Kidney (tissue), 14 donors: Measurements from ENCODE around the gene MED26. TPM values are rescaled to one million over a fixed set of nuclear protein-coding genes. Genes with fewer than 3 reads are reported as not detected.

ENCODE experiments used
- DNase-seq, 5 donors: peaks; one replicate each; pipeline ENCODE4 v3.0.0-alpha.2; 2013 to 2020
- FAIRE-seq: peaks from 2 replicates; lab custom pipeline; 2012; peaks lifted over from hg19 to GRCh38; lab: Jason Lieb, UNC
- H3K27ac ChIP-seq, 2 donors: one replicate each; pipeline ENCODE4 v1.7.0; 2013; ENCODE audit warnings: low read depth in 2 of 2, low read length in 2 of 2, inconsistent platforms in 1 of 2
- H3K27me3 ChIP-seq: one replicate; pipeline ENCODE4 v1.7.1; 2013; ENCODE audit warnings: low read length, inconsistent platforms; ENCODE audit not compliant: control insufficient read depth, insufficient read depth
- H3K36me3 ChIP-seq, 3 donors: one replicate each; pipeline versions ENCODE4 v1.7.0 to v1.7.1; 2013; ENCODE audit warnings: low read length in 3 of 3, control low read depth in 1 of 3, inconsistent platforms in 1 of 3; ENCODE audit not compliant: insufficient read depth in 3 of 3, control insufficient read depth in 2 of 3
- H3K4me1 ChIP-seq, 3 donors: one replicate each; pipeline versions ENCODE4 v1.7.0 to v1.7.1; 2013; ENCODE audit warnings: low read length in 3 of 3, inconsistent platforms in 1 of 3, low read depth in 1 of 3; ENCODE audit not compliant: control insufficient read depth in 2 of 3, insufficient read depth in 2 of 3
- H3K4me3 ChIP-seq, 3 donors: one replicate each; pipeline versions ENCODE4 v1.7.0 to v1.8.1; 2013; ENCODE audit warnings: low read length in 3 of 3, control low read depth in 1 of 3, inconsistent platforms in 1 of 3
- H3K9ac ChIP-seq, 3 donors: one replicate each; pipeline versions ENCODE4 v1.7.0 to v1.7.1; 2013; ENCODE audit warnings: low read length in 3 of 3, control low read depth in 1 of 3, inconsistent platforms in 1 of 3
- H3K9me3 ChIP-seq, 3 donors: one replicate each; pipeline versions ENCODE4 v1.7.0 to v1.7.1; 2013; ENCODE audit warnings: low read length in 3 of 3, control low read depth in 1 of 3, inconsistent platforms in 1 of 3; ENCODE audit not compliant: control insufficient read depth in 2 of 3, insufficient read depth in 1 of 3
- intact Hi-C: fragments of 100-400 bp; cut with DNase I; formaldehyde crosslinking; loops from one replicate; pipeline ENCODE4 v1.11.1; 2022
- polyA plus RNA-seq: library from polyadenylated mRNA; stranded (reverse); fragments of 350-450 nt; fragmentation: Illumina TruSeq; extraction: RNeasy Lipid Tissue Mini Kit (QIAGEN cat#74804); gene quantifications from one replicate; pipeline ENCODE4 v1.2.3, GENCODE V29; 2014; ENCODE audit warnings: low read depth, low replicate concordance; ENCODE audit not compliant: insufficient read depth
- total RNA-seq: library from RNA; stranded (reverse); fragmentation: NEBNext Ultra II Directional; extraction: Animal tissue kit (Norgen Biotek cat#: 25700); gene quantifications from one replicate; pipeline ENCODE4 v1.2.1, GENCODE V29; 2021
- TF ChIP-seq, protein P1 (sequence below): IDR thresholded peaks from 3 replicates; pipeline ENCODE4 v1.5.1; 2012; ENCODE audit warnings: mild to moderate bottlenecking, moderate library complexity, borderline replicate concordance; ENCODE audit not compliant: insufficient read depth; ENCODE audit errors: extremely low read depth
- donor health status: control.
- donor health status: control.
- donor health status: control.
- donor health status: control.
- donor health status: control.
- donor health status: DM: yes; HTN: yes; CAD: no.
- donor health status: Normal renal cell carcinoma (clear cell type).

MED26 gene
- total and polyA plus RNA-seq, 2 donors from 2014 or later, result 3.6 to 11.8 TPM

DNA sequence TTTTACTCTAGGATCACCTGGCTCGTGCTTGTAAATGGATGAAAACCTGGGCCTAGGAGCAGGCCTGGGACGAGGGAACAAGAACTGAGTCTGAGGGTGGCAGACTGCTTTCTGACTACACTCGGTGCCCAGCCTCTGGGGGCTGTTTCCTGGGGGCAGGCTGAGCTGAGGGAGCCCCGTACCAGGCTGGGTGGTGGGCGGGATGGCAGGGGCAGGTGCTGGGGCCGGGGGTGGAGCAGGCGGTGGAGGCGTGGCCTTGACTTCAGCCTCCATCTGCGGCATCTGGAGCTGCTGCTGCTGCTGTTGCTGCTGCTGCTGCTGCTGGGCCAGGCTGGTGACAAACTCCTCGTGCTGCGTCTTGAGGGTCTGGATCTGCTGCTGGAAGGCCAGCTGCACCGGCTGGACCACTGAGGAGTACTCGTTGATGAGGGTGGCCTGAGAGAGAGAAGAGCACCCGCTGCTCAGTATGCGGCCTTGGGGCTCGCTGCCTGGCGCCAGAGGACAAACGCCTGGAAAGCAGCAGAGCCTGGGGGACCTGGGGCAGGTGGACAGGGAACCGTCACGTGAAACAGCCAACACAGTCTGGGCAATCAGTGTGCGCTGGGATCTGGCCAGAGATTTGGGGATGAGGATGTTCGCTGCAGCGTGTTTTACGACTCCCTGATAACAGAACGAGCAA is 98.4 kb downstream of the MED26 start:
- H3K27ac ChIP-seq, result no peak overlapping the region
- TF ChIP-seq, protein P1, sequence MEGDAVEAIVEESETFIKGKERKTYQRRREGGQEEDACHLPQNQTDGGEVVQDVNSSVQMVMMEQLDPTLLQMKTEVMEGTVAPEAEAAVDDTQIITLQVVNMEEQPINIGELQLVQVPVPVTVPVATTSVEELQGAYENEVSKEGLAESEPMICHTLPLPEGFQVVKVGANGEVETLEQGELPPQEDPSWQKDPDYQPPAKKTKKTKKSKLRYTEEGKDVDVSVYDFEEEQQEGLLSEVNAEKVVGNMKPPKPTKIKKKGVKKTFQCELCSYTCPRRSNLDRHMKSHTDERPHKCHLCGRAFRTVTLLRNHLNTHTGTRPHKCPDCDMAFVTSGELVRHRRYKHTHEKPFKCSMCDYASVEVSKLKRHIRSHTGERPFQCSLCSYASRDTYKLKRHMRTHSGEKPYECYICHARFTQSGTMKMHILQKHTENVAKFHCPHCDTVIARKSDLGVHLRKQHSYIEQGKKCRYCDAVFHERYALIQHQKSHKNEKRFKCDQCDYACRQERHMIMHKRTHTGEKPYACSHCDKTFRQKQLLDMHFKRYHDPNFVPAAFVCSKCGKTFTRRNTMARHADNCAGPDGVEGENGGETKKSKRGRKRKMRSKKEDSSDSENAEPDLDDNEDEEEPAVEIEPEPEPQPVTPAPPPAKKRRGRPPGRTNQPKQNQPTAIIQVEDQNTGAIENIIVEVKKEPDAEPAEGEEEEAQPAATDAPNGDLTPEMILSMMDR, result no peak
- no peak overlapping the region for H3K9ac ChIP-seq
- H3K27me3 ChIP-seq, result no peaks in the 10 kb centered on the region
- no peaks in the 10 kb centered on the region for H3K9me3 ChIP-seq
- intact Hi-C loops, result no loop called here
- no peak for FAIRE-seq
- no peak for DNase-seq
- H3K4me3 ChIP-seq, result no peak overlapping the region
- peaks cover 0 to 14% (median 10%) of the 10 kb centered on the region in 3 donors for H3K4me1 ChIP-seq
- peaks cover 0 to 71% (median 27%) of the 10 kb centered on the region in 3 donors for H3K36me3 ChIP-seq

DNA sequence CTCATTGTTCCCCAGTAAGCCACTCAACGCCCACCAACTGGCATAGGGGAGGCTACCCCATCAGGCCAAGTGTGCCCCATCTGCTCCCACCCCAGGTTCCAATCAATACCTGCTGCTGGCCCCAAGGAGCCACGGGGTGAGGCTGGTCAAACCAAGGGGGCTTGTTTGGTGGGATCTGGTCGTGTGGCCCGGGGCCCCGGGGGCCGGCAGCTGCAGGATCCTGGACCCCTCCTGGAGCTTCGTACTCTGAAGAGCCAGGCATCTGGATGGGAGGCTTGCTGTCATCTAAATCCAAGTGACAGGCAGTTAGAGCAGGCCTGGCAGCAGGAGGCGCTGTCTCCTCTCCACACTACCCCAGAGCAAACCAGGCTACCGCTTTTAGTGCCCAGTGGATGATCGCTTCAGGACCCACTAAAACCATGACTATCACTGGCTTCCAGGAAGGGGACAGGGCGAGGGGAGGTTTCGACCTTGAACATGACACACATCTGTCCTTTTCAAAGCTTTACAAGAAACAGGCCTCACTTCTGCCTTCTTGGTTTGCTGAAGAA is 100.0 kb downstream of the MED26 start:
- H3K4me3 ChIP-seq, result no peak overlapping the region
- peaks cover 0 to 73% (median 32%) of the 10 kb centered on the region in 3 donors for H3K36me3 ChIP-seq
- no peak for FAIRE-seq
- no peak for DNase-seq
- TF ChIP-seq, protein P1, result peak; percentile 29
- H3K9me3 ChIP-seq, result no peaks in the 10 kb centered on the region
- no peak overlapping the region for H3K27ac ChIP-seq
- peaks cover 0 to 14% (median 10%) of the 10 kb centered on the region in 3 donors for H3K4me1 ChIP-seq
- no peak overlapping the region for H3K9ac ChIP-seq
- no peaks in the 10 kb centered on the region for H3K27me3 ChIP-seq
- intact Hi-C loops, result no loop called here

DNA sequence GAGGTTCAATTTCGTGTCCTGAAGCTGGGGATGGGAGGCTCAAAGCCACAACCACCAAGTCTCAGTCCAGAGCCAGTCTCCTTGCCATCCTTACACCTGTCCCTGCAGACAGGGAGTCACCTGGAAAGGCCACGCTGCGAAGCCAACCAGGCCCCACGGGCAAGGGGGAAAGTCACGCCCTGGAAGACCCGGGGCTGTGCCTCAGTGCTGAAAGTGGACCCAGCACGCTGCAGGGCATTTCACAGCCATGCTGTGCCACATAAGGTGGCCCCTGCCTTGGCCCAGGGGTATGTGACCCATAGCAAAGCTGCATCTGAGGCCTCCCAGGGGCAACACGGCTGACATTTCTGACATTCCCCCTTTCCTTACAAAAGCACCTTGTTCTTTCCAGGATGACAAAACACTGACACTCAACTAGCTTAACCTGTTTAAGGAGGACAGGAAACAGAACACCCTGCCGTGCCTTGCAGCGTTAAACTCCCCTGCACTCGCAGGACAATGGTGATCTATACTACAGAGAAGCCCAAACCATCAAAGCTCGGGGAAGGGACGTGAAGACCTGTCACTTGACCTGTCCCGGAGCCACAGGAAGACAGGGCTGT is 100.6 kb downstream of the MED26 start:
- Histone ChIP-seq H3K9me3 (no peaks in the 10 kb centered on the region), H3K27me3 (no peaks in the 10 kb centered on the region), H3K36me3 (peaks cover 2 to 73% (median 31%) of the 10 kb centered on the region in 3 donors), H3K9ac (no peak overlapping the region), H3K4me3 (no peak overlapping the region), H3K4me1 (peaks cover 0 to 14% (median 10%) of the 10 kb centered on the region in 3 donors), H3K27ac (no peak overlapping the region)
- DNase-seq (no peak), FAIRE-seq (no peak)
- intact Hi-C loops, result no loop called here
- TF ChIP-seq, protein P1, result no peak
